Common myeloid progenitor, CD34-positive (primary cell): ENCODE data around the gene CABP1.

Experiments
- CTCF ChIA-PET: fragments of 350-600 bp; sonication (Branson Sonifier 250); formaldehyde crosslinking; loops from one replicate; lab custom pipeline; 2021; ENCODE audit warnings: antibody characterized with exemption; lab: Charles Lee
- POLR2A ChIA-PET: fragments of 350-600 bp; sonication (Branson Sonifier 250); formaldehyde crosslinking; loops from one replicate; lab custom pipeline; 2021; ENCODE audit warnings: antibody characterized with exemption; lab: Charles Lee
- DNase-seq, 3 donors: peaks; one replicate each; pipeline versions ENCODE4 v3.0.0 to v3.0.0-alpha.2; 2013
- H3K27ac ChIP-seq, 2 experiments: 1 replicate in 1 of 2; 2 replicates in 1 of 2; pipeline ENCODE4 v1.7.0; 2013; ENCODE audit warnings: inconsistent platforms in 2 of 2, low read length in 2 of 2, mild to moderate bottlenecking in 2 of 2, low read depth in 1 of 2, moderate library complexity in 1 of 2; ENCODE audit not compliant: severe bottlenecking in 2 of 2, insufficient read depth in 1 of 2, poor library complexity in 1 of 2
- H3K27me3 ChIP-seq, 5 experiments: replicated peaks in 2 of 5; 1 replicate in 3 of 5; 2 replicates in 2 of 5; pipeline versions ENCODE4 v1.6.1 to v1.7.0; 2013; ENCODE audit warnings: low read length in 4 of 5, mild to moderate bottlenecking in 2 of 5, moderate library complexity in 2 of 5, inconsistent platforms in 1 of 5; ENCODE audit not compliant: insufficient read depth in 5 of 5, control insufficient read depth in 4 of 5
- H3K36me3 ChIP-seq, 4 experiments: 1 replicate in 2 of 4; 2 replicates in 2 of 4; pipeline versions ENCODE4 v1.6.1 to v1.7.0; 2013; ENCODE audit warnings: low read length in 3 of 4, control low read depth in 1 of 4, mild to moderate bottlenecking in 1 of 4; ENCODE audit not compliant: control insufficient read depth in 4 of 4, insufficient read depth in 4 of 4
- H3K4me1 ChIP-seq, 4 experiments: 1 replicate in 3 of 4; 2 replicates in 1 of 4; pipeline versions ENCODE4 v1.6.1 to v1.7.1; 2013; ENCODE audit warnings: low read length in 3 of 4, mild to moderate bottlenecking in 3 of 4, control low read depth in 1 of 4, inconsistent platforms in 1 of 4, moderate library complexity in 1 of 4; ENCODE audit not compliant: control insufficient read depth in 4 of 4, insufficient read depth in 4 of 4; ENCODE audit errors: control extremely low read depth in 1 of 4
- H3K4me3 ChIP-seq, 7 experiments: 1 replicate in 4 of 7; 2 replicates in 3 of 7; pipeline versions ENCODE4 v1.5.1 to v1.7.0; 2013; ENCODE audit warnings: mild to moderate bottlenecking in 7 of 7, low read length in 6 of 7, moderate library complexity in 6 of 7, inconsistent platforms in 2 of 7, low read depth in 2 of 7, control low read depth in 1 of 7; ENCODE audit not compliant: insufficient read depth in 4 of 7, control insufficient read depth in 1 of 7; ENCODE audit errors: extremely low read depth in 1 of 7
- H3K9me3 ChIP-seq, 5 experiments: 1 replicate in 4 of 5; 2 replicates in 1 of 5; pipeline versions ENCODE4 v1.6.1 to v1.7.1; 2013; ENCODE audit warnings: low read length in 4 of 5, mild to moderate bottlenecking in 2 of 5, inconsistent platforms in 1 of 5, low read depth in 1 of 5, moderate library complexity in 1 of 5; ENCODE audit not compliant: control insufficient read depth in 4 of 5, insufficient read depth in 2 of 5; ENCODE audit errors: control extremely low read depth in 1 of 5
- WGBS: methylation state at CpG from one replicate; pipeline ENCODE4 v1.1.5; 2013; ENCODE audit not compliant: insufficient coverage; 5-methylcytosine and 5-hydroxymethylcytosine counted together

Gene CABP1

DNA sequence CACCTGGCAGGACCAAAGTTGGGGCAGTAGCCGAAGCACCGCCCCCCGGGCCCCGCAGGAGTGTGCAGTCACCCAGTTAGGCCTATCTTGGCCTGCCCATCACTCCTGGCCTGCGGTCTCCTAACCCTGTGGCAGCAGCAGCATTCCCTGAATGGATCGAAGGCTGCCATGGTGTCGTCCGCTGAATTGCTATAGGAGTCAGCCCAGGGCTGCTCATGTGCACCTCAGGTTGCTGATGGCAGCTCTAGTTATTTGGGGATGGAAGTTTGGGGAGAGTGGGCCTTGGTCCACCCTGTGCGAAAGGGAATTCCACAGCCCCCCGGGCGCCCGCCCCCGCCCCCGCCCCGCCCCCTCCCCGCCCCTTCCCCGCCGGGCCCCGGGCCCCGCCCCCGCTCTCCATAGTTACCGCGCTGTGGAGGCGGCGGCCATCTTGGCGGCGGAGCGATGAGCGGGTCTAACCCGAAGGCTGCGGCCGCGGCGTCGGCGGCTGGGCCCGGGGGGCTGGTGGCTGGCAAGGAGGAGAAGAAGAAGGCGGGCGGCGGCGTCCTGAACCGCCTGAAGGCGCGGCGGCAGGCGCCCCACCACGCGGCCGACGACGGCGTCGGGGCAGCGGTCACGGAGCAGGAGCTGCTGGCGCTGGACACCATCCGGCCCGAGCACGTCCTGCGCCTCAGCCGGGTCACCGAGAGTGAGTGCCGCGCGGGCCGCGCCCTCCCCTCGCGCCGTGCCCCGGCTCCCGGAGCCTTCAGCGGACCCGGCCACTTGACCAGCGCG lies 69.8 kb downstream of the CABP1 start, which contains the start of gene UNC119B:
UNC119B (plus strand) TSS at position 428 of the 774 bp plus-strand sequence; CDS start at position 445, 17 bp downstream.
- CTCF ChIA-PET, result interaction anchor here (0.8 to 5.8 kb wide), 9 partner anchors 8 to 127 kb away, joined by 3 to 47 read pairs (median 4); partner anchors contain the start of gene ACADS
- H3K27me3 ChIP-seq, result no peaks in the 10 kb centered on the region
- POLR2A ChIA-PET, result interaction anchor here (0.6 to 1.4 kb wide), 4 partner anchors 12 to 210 kb away, joined by 3 to 5 read pairs (median 5); partner anchors contain the start of genes MLEC and POP5
- DNase-seq, result peak; percentile 59 to 75 (median 72)
- peak within 1 kb of the TSS; percentile 85 to 89 for H3K27ac ChIP-seq
- peaks cover 0 to 28% (median 20%) of the 10 kb centered on the region in 4 experiments for H3K4me1 ChIP-seq
- WGBS, result 0% methylated on average over 27 of the region's 76 CpGs
- H3K36me3 ChIP-seq, result peaks cover 0 to 19% (median 12%) of the 10 kb centered on the region in 4 experiments
- H3K4me3 ChIP-seq, result peak within 1 kb of the TSS; percentile 67 to 94 (median 87)
- H3K9me3 ChIP-seq, result no peaks in the 10 kb centered on the region

DNA sequence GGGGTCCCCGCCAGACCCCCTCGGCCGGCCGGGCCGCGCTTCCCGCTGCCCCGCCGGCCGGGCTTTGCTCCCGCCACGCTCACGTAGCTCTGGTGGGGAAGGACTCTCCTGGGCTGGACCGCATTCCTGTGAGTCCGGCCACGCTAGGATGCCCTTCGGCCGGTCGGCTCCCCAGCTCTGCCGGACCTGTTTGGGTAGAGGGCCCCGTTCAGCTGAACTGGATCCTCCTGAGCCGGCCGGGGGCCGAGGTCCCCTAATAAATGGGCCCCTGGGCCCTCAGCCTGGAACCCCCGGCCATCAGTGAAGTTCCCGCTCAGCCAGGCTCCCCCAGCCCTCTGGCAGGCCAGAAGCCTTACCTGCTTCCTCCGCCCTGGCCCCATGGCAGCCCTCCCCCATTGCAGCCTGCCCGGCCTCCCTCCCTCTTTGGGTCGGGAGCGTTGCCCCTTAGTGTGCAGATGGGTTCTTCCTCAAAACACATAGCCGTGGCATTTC lies 70.4 kb downstream of the CABP1 start:
- peak in 2 of 3 donors; percentile 47 to 56 for DNase-seq
- peak overlapping the region; percentile 85 to 89 for H3K27ac ChIP-seq
- 0% methylated on average over 30 of the region's 31 CpGs for WGBS
- no peaks in the 10 kb centered on the region for H3K9me3 ChIP-seq
- peaks cover 2 to 21% (median 12%) of the 10 kb centered on the region in 4 experiments for H3K36me3 ChIP-seq
- ChIA-PET CTCF (interaction anchor here (0.8 to 5.8 kb wide), 8 partner anchors 10 to 181 kb away, joined by 3 to 47 read pairs (median 10); partner anchors contain the start of gene POP5), POLR2A (interaction anchor here (1.0 to 1.4 kb wide), 3 partner anchors 22 to 130 kb away, joined by 3 to 5 read pairs (median 3); partner anchors contain the start of genes MLEC and POP5)
- H3K4me1 ChIP-seq, result peaks cover 0 to 28% (median 20%) of the 10 kb centered on the region in 4 experiments
- H3K27me3 ChIP-seq, result no peaks in the 10 kb centered on the region
- peak overlapping the region; percentile 67 to 94 (median 87) for H3K4me3 ChIP-seq

DNA sequence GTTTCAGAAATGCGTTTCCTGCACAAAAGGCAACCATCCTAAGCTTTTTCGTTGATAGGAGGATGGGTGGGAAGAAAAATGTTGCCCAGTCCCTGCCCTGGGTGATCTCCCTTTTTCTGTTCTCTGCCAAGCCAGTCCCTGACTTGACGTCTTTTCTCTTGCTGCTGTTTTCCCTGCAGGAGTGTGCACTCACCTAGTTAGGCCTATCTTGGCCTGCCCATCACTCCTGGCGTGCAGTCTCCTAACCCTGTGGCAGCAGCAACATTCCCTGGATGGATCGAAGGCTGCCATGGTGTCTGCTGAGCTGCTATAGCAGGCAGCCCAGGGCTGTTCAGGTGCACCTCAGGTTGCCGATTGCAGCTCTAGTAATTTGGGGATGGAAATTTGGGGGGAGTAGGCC lies 71.0 kb downstream of the CABP1 start:
- H3K4me1 ChIP-seq, result peaks cover 0 to 28% (median 20%) of the 10 kb centered on the region in 4 experiments
- peak overlapping the region in 6 of 7 experiments; percentile 79 to 94 (median 88) for H3K4me3 ChIP-seq
- peaks cover 3 to 26% (median 16%) of the 10 kb centered on the region in 4 experiments for H3K36me3 ChIP-seq
- CTCF ChIA-PET, result interaction anchor here (0.9 to 5.8 kb wide), 8 partner anchors 10 to 180 kb away, joined by 3 to 47 read pairs (median 8); partner anchors contain the start of gene POP5
- no peaks in the 10 kb centered on the region for H3K9me3 ChIP-seq
- peak overlapping the region; percentile 85 to 89 for H3K27ac ChIP-seq
- no peaks in the 10 kb centered on the region for H3K27me3 ChIP-seq
- no peak for DNase-seq
- POLR2A ChIA-PET, result interaction anchor here (1.0 to 1.4 kb wide), 2 partner anchors 22 to 130 kb away, joined by 3 read pairs; partner anchors contain the start of gene POP5
- WGBS, result 52% methylated on average over 4 of the region's 6 CpGs

DNA sequence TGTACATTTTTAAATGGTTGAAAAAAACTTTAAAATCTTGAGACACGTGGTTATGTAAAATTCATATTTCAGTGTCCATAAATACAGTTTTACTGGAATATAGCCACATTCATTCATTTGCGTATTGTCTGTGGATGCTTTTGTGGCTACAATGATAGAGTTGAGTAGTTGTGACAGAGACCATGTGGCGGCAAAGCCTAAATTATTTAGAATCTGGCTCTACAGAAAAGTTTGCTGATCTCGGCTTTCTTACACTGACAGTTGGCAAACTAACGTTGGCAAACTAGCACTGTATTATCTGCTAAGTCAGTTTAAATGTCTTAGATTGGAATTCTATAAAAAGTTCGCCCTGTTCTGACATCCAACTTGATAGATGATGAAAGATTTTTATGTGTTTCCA lies 72.2 kb downstream of the CABP1 start:
- Histone ChIP-seq H3K4me3 (no peak overlapping the region), H3K4me1 (peaks cover 0 to 28% (median 20%) of the 10 kb centered on the region in 4 experiments), H3K27ac (no peak overlapping the region), H3K36me3 (peaks cover 7 to 34% (median 25%) of the 10 kb centered on the region in 4 experiments), H3K9me3 (no peaks in the 10 kb centered on the region), H3K27me3 (no peaks in the 10 kb centered on the region)
- POLR2A ChIA-PET, result no interaction called here
- CTCF ChIA-PET, result interaction anchor here (1.1 to 5.8 kb wide), 5 partner anchors 14 to 130 kb away, joined by 3 to 47 read pairs (median 11); partner anchors contain the start of gene POP5
- whole genome bisulfite sequencing, result 92% methylated on average over 4 of the region's 6 CpGs
- no peak for DNase-seq

DNA sequence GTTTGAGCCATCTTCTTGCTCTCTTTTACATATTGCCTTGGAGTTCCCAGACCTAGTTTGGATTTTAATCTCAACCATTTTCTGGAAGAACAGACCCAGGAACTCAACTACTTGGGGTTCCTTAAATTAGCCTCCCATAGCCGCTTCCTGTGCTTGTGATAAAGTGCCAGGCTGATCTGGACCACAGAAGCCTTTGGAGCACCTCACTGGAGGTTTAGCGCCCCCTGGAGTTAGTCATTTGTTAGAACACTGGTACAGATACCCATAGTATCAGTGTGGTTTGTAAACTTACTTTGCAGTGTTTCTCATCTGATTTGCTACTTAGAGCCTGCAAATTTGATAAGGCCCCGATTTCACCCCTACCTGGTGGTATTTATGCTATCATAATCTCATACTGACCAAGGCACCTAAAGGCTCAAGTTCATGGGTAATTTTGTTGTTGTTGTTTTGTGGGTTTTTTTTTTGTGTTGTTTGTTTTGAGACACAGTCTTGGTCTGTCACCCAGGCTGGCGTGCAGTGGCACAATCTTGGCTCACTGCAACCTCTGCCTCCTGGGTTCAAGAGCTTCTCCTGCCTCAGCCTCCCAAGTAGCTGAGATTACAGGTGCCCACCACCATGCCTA lies 73.5 kb downstream of the CABP1 start:
- Histone ChIP-seq H3K27ac (no peak overlapping the region), H3K9me3 (no peaks in the 10 kb centered on the region), H3K27me3 (no peaks in the 10 kb centered on the region), H3K4me3 (no peak overlapping the region), H3K4me1 (peaks cover 3 to 38% (median 28%) of the 10 kb centered on the region in 4 experiments), H3K36me3 (peaks cover 7 to 44% (median 28%) of the 10 kb centered on the region in 4 experiments)
- peak; percentile 86 to 92 (median 88) for DNase-seq
- CTCF ChIA-PET, result interaction anchor here (0.6 to 10.2 kb wide), 7 partner anchors 14 to 258 kb away, joined by 3 to 82 read pairs (median 4); partner anchors contain the start of gene POP5
- 20% methylated on average over 2 of the region's 4 CpGs for WGBS
- POLR2A ChIA-PET, result no interaction called here
